Stomach (tissue), 9 donors: ENCODE results near the gene NT5DC1. TPM values are rescaled to one million over a fixed set of nuclear protein-coding genes. Genes with fewer than 3 reads are reported as not detected.
A peak's percentile ranks its signal among the peaks of the same experiment; 100 is the strongest.

Experiments
- DNase-seq, 2 donors: peaks; one replicate each; pipeline versions ENCODE4 v3.0.0 to v3.0.0-alpha.2; 2013 to 2019
- H3K27ac ChIP-seq, 5 donors: fragments of 200-600 bp in 4 of 5; sonication (generic) in 4 of 5; one replicate each; pipeline ENCODE4 v1.5.1; 2013 to 2019; ENCODE audit warnings: mild to moderate bottlenecking in 1 of 5, moderate library complexity in 1 of 5
- H3K27me3 ChIP-seq, 3 donors: fragments of 200-600 bp; sonication (generic); one replicate each; pipeline ENCODE4 v1.5.1; 2017 to 2019; ENCODE audit warnings: mixed run types in 1 of 3
- H3K36me3 ChIP-seq, 4 donors: fragments of 200-600 bp; sonication (generic); 1 replicate in 3 of 4; 2 replicates in 1 of 4; pipeline ENCODE4 v1.5.1; 2016 to 2019
- H3K4me1 ChIP-seq, 4 donors: fragments of 200-600 bp; sonication (generic); one replicate each; pipeline ENCODE4 v1.5.1; 2016 to 2019
- H3K4me3 ChIP-seq, 4 donors: fragments of 200-600 bp; sonication (generic) in 3 of 4; one replicate each; pipeline ENCODE4 v1.5.1; 2016 to 2019; ENCODE audit warnings: mild to moderate bottlenecking in 1 of 4
- H3K9me3 ChIP-seq, 4 donors: fragments of 200-600 bp; sonication (generic); one replicate each; pipeline ENCODE4 v1.5.1; 2016 to 2019
- EP300 ChIP-seq: sonication (generic); formaldehyde crosslinking; IDR thresholded peaks from one replicate; pipeline ENCODE4 v1.6.1; 2017; ENCODE audit warnings: antibody characterized with exemption
- POLR2A ChIP-seq, 4 donors: fragments of 450-650 bp; IDR thresholded peaks; one replicate each; pipeline ENCODE4 v1.6.1; 2016; ENCODE audit warnings: antibody characterized with exemption in 4 of 4, control low read depth in 2 of 4, mild to moderate bottlenecking in 1 of 4, moderate library complexity in 1 of 4
- POLR2AphosphoS5 ChIP-seq, 3 donors: sonication (generic); formaldehyde crosslinking; IDR thresholded peaks; one replicate each; pipeline ENCODE4 v1.6.1; 2016; ENCODE audit warnings: antibody characterized with exemption in 3 of 3
- WGBS, 5 donors: extraction: QIAGEN DNeasy Blood & Tissue Kit in 3 of 5; methylation state at CpG; one replicate each; pipeline versions ENCODE4 v1.1.5 to v1.1.7; 2013 to 2018; 5-methylcytosine and 5-hydroxymethylcytosine counted together
- intact Hi-C: fragments of 100-400 bp; cut with DNase I; formaldehyde crosslinking; loops from one replicate; pipeline ENCODE4 v1.15.1; 2023; ENCODE audit warnings: low total_unique reads
- polyA plus RNA-seq, 3 donors: library from polyadenylated mRNA; stranded (reverse); fragments of 200-250 nt; gene quantifications; one replicate each; pipeline ENCODE4 v1.2.3, GENCODE V29; 2013
- total RNA-seq, 5 donors: library from RNA; depleted of rRNA; stranded (reverse); fragments of >200 nt; gene quantifications; one replicate each; pipeline versions ENCODE4 v1.1.0 to v1.2.3, GENCODE V29; 2014 to 2016
- TF ChIP-seq, protein P1 (sequence below), 7 experiments: fragments of 450-650 bp in 4 of 7; fragments of 200-600 bp in 3 of 7; sonication (generic) in 3 of 7; IDR thresholded peaks; one replicate each; pipeline ENCODE4 v1.5.1; 2016 to 2019; ENCODE audit warnings: antibody characterized with exemption in 7 of 7, control low read depth in 2 of 7, mild to moderate bottlenecking in 1 of 7
- donor health status: healthy with polysubstance abuse.
- donor health status: Bipolar disorder and iron deficiency.
- donor health status: healthy.

NT5DC1 gene
- total and polyA plus RNA-seq, 8 donors: 8.0 to 136 (median 17.4) TPM

DNA sequence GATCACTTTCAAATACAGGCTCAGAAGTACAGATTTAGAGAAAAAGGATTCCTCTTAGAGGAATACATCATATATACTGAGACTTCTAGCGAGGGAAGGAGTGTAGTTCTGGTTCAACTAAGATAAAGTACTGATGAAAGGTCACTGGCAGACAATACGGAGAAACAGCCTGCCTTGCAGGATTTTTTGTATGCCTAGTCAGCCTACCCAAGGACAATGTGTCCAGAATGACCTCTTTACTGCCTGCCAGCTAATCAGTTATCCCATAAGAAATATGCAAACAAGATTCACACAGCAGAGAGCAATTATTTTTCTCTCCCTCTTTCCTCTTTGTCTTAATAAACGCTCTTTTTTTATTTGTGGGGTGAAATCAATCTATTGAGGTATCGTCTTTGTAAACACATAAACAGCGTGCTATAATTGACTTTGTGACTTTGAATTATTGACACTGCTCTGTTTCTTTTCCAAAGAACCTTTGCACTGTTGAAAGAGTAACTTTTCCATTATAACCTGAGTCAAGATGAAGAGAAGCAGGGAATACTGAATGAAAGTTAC is 154.7 kb downstream of the NT5DC1 start:
- Histone ChIP-seq H3K4me3 (no peak overlapping the region), H3K9me3 (no peaks in the 10 kb centered on the region), H3K4me1 (peaks cover 38 to 50% (median 45%) of the 10 kb centered on the region in 4 donors), H3K27me3 (no peaks in the 10 kb centered on the region), H3K36me3 (peaks cover 0 to 4% (median 0%) of the 10 kb centered on the region in 4 donors), H3K27ac (peak overlapping the region in 2 of 5 donors; percentile 9 to 93)
- peak in 1 of 2 donors; percentile 62 for DNase-seq
- 18 to 30% (median 24%) methylated on average over 5 of the region's 5 CpGs for WGBS, 5 donors
- intact Hi-C loops: no loop called here
- TF ChIP-seq EP300: no peak
- TF ChIP-seq, protein P1, sequence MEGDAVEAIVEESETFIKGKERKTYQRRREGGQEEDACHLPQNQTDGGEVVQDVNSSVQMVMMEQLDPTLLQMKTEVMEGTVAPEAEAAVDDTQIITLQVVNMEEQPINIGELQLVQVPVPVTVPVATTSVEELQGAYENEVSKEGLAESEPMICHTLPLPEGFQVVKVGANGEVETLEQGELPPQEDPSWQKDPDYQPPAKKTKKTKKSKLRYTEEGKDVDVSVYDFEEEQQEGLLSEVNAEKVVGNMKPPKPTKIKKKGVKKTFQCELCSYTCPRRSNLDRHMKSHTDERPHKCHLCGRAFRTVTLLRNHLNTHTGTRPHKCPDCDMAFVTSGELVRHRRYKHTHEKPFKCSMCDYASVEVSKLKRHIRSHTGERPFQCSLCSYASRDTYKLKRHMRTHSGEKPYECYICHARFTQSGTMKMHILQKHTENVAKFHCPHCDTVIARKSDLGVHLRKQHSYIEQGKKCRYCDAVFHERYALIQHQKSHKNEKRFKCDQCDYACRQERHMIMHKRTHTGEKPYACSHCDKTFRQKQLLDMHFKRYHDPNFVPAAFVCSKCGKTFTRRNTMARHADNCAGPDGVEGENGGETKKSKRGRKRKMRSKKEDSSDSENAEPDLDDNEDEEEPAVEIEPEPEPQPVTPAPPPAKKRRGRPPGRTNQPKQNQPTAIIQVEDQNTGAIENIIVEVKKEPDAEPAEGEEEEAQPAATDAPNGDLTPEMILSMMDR (IDR thresholded peaks at IDR 0.05): no peak
- peak in 1 of 3 donors; percentile 18 for TF ChIP-seq POLR2AphosphoS5 (IDR thresholded peaks at IDR 0.05)
- TF ChIP-seq POLR2A (IDR thresholded peaks at IDR 0.05): no peak

DNA sequence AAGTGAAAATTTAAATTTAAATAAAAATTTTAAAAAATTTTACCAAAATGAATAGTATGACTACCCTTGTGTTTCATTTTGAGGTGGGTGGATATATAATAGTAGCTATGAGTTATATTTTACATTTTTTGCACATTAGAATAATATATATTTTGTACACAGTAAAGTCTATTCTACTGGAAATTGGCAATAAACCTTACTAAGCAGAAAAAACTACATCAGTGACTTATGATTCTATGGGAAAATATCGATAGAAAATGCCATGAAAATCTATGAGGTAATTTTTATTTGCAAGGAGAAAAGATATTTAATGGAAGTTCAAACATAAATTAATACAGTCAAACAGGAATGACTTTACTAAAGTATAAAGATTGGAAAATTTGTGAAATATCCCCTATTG is 156.0 kb downstream of the NT5DC1 start:
- peaks cover 0 to 4% (median 0%) of the 10 kb centered on the region in 4 donors for H3K36me3 ChIP-seq
- H3K4me3 ChIP-seq: no peak overlapping the region
- DNase-seq: no peak
- peaks cover 24 to 36% (median 31%) of the 10 kb centered on the region in 4 donors for H3K4me1 ChIP-seq
- no peaks in the 10 kb centered on the region for H3K9me3 ChIP-seq
- no peaks in the 10 kb centered on the region for H3K27me3 ChIP-seq
- TF ChIP-seq POLR2A (IDR thresholded peaks at IDR 0.05) (no peak), POLR2AphosphoS5 (IDR thresholded peaks at IDR 0.05) (no peak), EP300 (no peak)
- TF ChIP-seq, protein P1 (IDR thresholded peaks at IDR 0.05): no peak
- intact Hi-C loops: no loop called here
- 90 to 99% (median 94%) methylated on average over 1 of the region's 1 CpG for WGBS, 5 donors
- no peak overlapping the region for H3K27ac ChIP-seq

DNA sequence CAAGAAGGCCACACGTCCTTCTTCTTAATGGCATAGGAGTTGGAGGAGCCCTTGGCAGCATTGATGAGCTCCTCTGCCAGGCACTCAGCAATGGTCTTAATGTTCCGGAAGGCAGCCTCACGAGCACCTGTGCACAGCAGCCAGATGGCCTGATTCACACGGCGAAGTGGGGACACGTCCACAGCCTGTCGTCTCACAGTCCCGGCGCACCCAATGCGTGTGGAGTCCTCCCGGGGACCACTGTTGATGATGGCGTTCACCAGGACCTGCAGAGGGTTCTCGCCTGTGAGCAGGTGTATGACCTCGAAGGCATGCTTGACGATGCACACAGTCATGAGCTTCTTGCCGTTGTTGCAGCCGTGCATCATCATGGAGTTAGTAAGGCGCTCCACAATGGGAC is 157.9 kb downstream of the NT5DC1 start:
- WGBS, 5 donors: 76 to 98% (median 97%) methylated on average over 1 to 18 of the region's 18 CpGs
- peaks cover 0 to 5% (median 2%) of the 10 kb centered on the region in 4 donors for H3K9me3 ChIP-seq
- no peak for DNase-seq
- intact Hi-C loops: no loop called here
- TF ChIP-seq POLR2AphosphoS5 (IDR thresholded peaks at IDR 0.05) (no peak), EP300 (no peak)
- TF ChIP-seq, protein P1 (IDR thresholded peaks at IDR 0.05): no peak
- H3K4me3 ChIP-seq: no peak overlapping the region
- H3K27ac ChIP-seq: no peak overlapping the region
- H3K27me3 ChIP-seq: no peaks in the 10 kb centered on the region
- H3K36me3 ChIP-seq: peaks cover 0 to 4% (median 0%) of the 10 kb centered on the region in 4 donors
- peaks cover 10 to 20% (median 15%) of the 10 kb centered on the region in 4 donors for H3K4me1 ChIP-seq

GRCh38 chr6:116263353-116263752 is 162.7 kb downstream of the NT5DC1 start:
- Histone ChIP-seq H3K9me3 (peaks cover 0 to 12% (median 6%) of the 10 kb centered on the region in 4 donors), H3K27ac (no peak overlapping the region), H3K4me3 (no peak overlapping the region), H3K27me3 (no peaks in the 10 kb centered on the region), H3K4me1 (peaks cover 0 to 9% (median 6%) of the 10 kb centered on the region in 4 donors), H3K36me3 (peaks cover 0 to 13% (median 11%) of the 10 kb centered on the region in 4 donors)
- WGBS, 5 donors: 89 to 97% (median 95%) methylated on average over 1 of the region's 1 CpG
- TF ChIP-seq, protein P1 (IDR thresholded peaks at IDR 0.05): no peak
- TF ChIP-seq POLR2A (IDR thresholded peaks at IDR 0.05) (no peak), POLR2AphosphoS5 (IDR thresholded peaks at IDR 0.05) (no peak), EP300 (no peak)
- DNase-seq: no peak
- intact Hi-C loops: loop anchor here (10.0 kb wide), 1 partner anchor 271 kb away; no protein-coding TSS in a partner anchor
